Ishikawa (cell line): Measurements from ENCODE around the gene PCLO.
A peak's percentile ranks its signal among the peaks of the same experiment; 100 is the strongest.

ENCODE experiments used
- CEBPB ChIP-seq: IDR thresholded peaks from 2 replicates; pipeline ENCODE4 v1.6.1; 2012
- CREB1 ChIP-seq: IDR thresholded peaks from 2 replicates; pipeline ENCODE4 v1.6.1; 2012; ENCODE audit warnings: low read depth
- EGR1 ChIP-seq: IDR thresholded peaks from 2 replicates; pipeline ENCODE4 v1.6.1; 2012
- EP300 ChIP-seq: IDR thresholded peaks from 2 replicates; pipeline ENCODE4 v1.6.1; 2012; ENCODE audit warnings: borderline replicate concordance
- FOXM1 ChIP-seq: IDR thresholded peaks from 2 replicates; pipeline ENCODE4 v1.6.1; 2012; ENCODE audit warnings: low read depth, borderline replicate concordance
- NFIC ChIP-seq: IDR thresholded peaks from 2 replicates; pipeline ENCODE4 v1.6.1; 2012
- RAD21 ChIP-seq: IDR thresholded peaks from 2 replicates; pipeline ENCODE4 v1.6.1; 2012; ENCODE audit warnings: low read depth
- REST ChIP-seq: IDR thresholded peaks from 2 replicates; pipeline ENCODE4 v1.6.1; 2012; ENCODE audit warnings: low read depth, mild to moderate bottlenecking
- TAF1 ChIP-seq: IDR thresholded peaks from 2 replicates; pipeline ENCODE4 v1.6.1; 2012; ENCODE audit warnings: low read depth, mild to moderate bottlenecking
- TCF12 ChIP-seq: IDR thresholded peaks from 2 replicates; pipeline ENCODE4 v1.6.1; 2012; ENCODE audit warnings: low read depth
- TEAD4 ChIP-seq: IDR thresholded peaks from 2 replicates; pipeline ENCODE4 v1.6.1; 2012
- YY1 ChIP-seq: IDR thresholded peaks from 2 replicates; pipeline ENCODE4 v1.6.1; 2012; ENCODE audit warnings: low read depth
- ZBTB7A ChIP-seq: IDR thresholded peaks from 2 replicates; pipeline ENCODE4 v1.6.1; 2012; ENCODE audit warnings: low read depth
- TF ChIP-seq, protein P1 (sequence below): IDR thresholded peaks from 2 replicates; pipeline ENCODE4 v1.6.1; 2012
- TF ChIP-seq, protein P2 (sequence below): IDR thresholded peaks from 2 replicates; pipeline ENCODE4 v1.6.1; 2012

Gene PCLO

DNA sequence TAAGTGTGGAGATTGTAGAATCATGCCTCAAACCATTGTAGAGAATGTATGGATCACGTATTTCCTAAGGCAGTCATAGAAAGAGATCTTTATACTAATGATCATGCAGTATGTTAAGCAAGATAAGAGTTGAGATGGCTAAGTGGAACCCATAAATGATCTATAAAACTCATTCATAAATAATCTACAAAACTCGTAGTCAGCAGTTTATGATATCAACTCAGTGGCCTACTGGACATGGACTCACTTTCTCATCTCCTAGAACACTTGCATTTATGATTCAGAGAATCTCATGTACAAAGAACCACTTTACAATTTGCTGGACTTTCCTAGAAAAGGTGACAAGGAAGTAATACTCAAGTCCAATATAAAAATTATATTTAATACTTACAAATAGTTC, 339.6 kb downstream of the PCLO start:
- TF ChIP-seq CREB1 (no peak), NFIC (no peak), TCF12 (no peak), TAF1 (no peak)
- TF ChIP-seq, protein P1, sequence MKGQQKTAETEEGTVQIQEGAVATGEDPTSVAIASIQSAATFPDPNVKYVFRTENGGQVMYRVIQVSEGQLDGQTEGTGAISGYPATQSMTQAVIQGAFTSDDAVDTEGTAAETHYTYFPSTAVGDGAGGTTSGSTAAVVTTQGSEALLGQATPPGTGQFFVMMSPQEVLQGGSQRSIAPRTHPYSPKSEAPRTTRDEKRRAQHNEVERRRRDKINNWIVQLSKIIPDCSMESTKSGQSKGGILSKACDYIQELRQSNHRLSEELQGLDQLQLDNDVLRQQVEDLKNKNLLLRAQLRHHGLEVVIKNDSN, result no peak

GRCh38 chr7:82821037-82821436, 341.6 kb downstream of the PCLO start:
- TF ChIP-seq CREB1 (no peak), NFIC (no peak), ZBTB7A (no peak), TCF12 (no peak), RAD21 (no peak), CEBPB (no peak), YY1 (no peak), TAF1 (no peak), EP300 (no peak), EGR1 (no peak), TEAD4 (no peak), REST (no peak), FOXM1 (no peak)
- TF ChIP-seq, protein P1, result no peak
- TF ChIP-seq, protein P2, sequence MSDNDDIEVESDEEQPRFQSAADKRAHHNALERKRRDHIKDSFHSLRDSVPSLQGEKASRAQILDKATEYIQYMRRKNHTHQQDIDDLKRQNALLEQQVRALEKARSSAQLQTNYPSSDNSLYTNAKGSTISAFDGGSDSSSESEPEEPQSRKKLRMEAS, result no peak

DNA sequence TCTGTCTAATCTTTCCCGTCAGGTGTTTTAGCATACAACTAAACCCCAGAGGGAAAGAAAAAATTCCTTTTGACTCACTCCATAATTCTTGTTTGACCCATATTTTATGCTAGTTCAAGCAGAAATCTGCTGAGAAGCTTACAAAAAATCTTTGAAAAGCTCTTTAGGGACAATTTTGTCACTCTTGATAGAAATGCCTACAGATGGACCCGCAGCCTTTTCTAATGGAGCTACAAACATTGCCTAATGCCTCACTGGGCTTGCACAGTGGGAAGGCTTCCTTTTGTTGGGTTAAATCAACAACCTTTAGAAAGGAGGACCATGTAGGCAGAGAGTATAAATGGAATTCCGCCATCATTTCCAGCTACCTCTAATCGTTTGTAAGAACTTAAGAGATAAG, 344.5 kb downstream of the PCLO start:
- TF ChIP-seq EGR1, result no peak
- TF ChIP-seq, protein P2, result no peak
- no peak for TF ChIP-seq CEBPB

DNA sequence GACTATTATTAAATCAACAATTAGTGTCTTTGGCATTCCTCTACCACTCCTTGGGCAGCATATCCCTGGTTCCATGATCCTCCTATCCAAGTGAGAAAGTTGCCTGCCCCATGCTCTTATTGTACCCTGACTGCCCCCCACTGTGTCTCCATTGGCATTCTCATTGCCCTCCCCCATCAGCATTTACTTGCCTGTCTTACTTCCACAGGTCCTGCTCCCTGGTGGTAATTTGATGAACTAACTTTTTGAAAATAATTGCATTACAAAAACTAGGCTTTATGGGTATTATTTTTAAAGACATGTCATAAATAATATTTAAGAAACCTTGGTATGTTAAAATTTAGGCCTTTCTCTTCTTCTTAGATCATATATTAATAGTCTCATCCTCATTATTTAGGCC, 346.4 kb downstream of the PCLO start:
- TF ChIP-seq REST (no peak), FOXM1 (no peak), EP300 (no peak), NFIC (no peak), EGR1 (no peak), TEAD4 (no peak), ZBTB7A (no peak)
- TF ChIP-seq, protein P1, result no peak

DNA sequence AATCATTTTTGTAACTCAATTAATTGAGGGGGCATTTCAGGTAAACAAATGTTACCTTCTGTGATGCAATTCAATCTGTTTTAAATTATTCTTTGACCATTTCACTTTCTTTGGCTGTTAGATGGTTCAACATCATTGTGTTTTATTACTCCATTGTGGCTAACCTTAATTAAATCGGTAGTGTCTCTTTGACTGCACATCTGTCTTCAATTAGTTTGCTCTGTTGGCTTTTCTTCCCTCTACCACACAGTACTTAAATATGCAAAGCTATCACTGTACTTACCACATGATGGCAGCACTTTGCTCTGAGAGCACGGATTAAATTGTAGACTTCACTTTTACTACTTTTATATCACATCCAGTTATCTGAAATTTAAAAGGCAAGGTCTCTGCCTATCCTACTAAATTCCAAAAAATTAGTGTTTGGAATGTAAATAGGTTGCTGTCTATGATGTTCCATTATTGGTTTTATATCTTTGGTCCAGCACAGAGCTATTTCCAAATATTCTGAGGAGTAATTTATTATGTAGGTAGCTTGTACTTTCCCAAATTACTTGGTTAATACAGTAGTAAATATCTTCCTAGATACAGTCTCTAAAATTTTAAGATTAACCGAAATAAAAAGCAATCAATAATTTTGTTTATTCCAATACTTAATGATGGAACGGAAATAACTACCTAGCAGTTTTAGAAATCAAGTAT, 352.0 kb downstream of the PCLO start:
- TF ChIP-seq, protein P1, result no peak
- TF ChIP-seq RAD21, result peak; percentile 74

- TF ChIP-seq NFIC (no peak), TCF12 (no peak)
These were observed 354.1 kb downstream of the PCLO start for GRCh38 chr7:82808633-82809032.
